GM21737 (cell line): ENCODE data around the gene TXNDC2.
"Not testable (repeated sequence)": the region's sequence is repeated elsewhere in the genome, so short reads cannot be mapped to it uniquely, and the experiment has no call there.

Source experiments
- ATAC-seq: cut with Tn5 transposase; IDR thresholded peaks from one replicate; pipeline ENCODE4 v1.9.1; 2021; ENCODE audit warnings: mild to moderate bottlenecking, moderate library complexity; ENCODE audit not compliant: unreplicated experiment

TXNDC2 gene

DNA sequence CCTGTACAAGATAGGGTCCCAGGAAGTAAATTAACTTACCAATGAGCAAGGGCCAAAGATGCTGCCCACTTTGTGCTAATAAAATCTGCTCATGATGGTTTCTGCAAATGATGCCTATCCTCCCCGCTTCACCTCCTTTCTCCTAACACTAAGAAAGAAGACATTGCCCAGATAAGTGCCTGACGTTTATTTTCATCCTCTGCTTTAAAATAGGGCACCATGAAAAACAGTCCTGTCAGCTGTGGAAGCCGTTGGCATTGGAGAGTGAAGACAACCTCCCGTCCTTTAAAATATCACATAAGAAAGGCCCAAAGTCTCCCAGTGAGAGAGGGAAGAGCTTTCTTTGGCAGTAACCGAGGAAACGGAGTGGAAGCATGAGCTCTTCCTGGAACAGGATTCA, 1.7 kb upstream of the TXNDC2 start:
- ATAC-seq: no peak

DNA sequence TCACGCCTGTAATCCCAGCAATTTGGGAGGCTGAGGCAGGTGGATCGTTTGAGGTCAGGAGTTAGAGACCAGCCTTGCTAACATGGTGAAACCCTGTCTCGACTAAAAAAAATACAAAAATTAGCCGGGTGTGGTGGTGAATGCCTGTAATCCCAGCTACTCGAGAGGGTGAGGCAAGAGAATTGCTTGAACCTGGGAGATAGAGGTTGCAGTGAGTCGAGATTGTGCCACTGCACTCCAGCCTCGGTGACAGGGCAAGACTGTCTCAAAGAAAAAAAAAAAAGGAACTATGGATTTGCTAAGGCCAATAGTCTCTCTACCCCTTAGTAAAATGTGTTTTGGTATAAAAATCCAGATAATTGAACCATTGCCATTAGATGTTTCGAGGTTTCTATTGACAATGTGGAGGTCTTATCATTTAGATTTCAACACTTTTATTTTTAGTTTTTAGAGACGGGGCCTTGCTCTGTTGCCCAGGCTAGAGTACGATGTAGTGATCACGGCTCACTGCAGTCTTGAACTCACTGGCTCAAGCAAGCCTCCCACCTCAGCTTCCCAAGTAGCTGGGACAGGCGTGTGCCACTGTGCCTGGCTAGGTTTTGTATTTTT, 1.1 kb upstream of the TXNDC2 start:
- no peak for ATAC-seq

DNA sequence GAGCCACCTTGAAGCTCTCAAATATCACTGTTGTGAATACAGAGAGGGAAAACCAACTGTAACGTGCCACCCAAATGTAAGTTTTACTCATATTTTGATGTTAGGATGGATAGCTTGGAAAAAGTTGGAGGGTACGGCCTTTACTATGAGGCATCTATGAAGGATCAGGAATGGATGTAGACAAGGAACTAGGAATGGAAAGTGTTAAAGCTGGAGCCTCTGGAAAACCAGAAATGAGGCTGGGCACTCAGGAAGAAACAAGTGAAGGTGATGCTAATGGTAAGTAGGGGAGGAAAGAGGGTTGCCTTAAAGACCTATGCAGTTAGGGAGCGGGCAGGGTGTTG, 204 bp downstream of the TXNDC2 start:
- no peak for ATAC-seq

DNA sequence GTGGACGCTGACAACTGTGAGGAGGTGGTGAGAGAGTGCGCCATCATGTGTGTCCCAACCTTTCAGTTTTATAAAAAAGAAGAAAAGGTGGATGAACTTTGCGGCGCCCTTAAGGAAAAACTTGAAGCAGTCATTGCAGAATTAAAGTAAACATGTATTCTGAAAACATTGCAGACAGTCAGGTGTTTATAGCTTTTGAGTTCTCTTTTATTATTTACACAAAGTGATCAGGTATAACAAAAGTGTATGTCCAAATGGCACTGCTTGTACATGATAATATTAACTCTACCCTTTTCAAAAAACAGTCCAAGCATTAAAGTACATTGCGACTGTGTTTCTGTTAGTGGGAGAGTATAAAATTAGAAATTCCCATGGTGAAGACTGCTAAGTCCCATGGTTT, 2.2 kb downstream of the TXNDC2 start:
- ATAC-seq: no peak

DNA sequence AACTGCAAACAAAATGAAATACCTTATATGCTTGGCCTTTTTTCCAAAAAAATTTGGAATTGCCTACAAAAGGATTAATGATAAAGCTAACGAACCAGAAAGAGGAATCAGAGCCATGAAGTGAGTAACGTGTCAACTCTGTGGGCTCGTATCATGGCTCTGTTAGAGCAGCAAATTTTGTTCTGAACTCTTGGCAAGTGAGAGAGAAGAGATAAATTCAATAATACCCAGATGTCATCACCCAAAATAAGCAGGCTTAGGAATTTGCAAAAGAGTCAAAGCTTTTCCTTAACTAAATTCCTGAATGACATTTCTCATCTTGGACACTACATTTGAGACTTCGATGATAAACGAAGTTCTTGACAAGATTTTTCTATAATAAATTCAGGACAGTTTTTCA, 4.4 kb downstream of the TXNDC2 start:
- no peak for ATAC-seq

DNA sequence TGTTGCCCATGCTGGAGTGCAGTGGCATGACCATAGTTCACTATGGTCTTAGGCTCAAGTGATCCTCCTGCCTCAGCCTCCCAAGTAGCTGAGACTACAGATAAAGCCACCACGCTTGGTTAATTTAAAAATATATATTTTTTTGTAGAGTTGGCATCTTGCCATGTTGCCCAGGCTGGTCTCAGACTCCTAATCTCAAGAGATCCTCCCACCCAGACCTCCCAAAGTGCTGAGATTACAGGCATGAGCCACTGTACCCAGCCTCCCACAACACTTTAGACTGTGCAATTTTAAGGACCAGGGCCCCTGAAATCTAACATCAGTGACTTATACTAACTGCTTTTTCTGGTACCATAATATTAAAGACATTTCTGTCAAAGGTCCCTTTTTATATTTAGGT, 5.2 kb downstream of the TXNDC2 start:
- ATAC-seq: no peak

DNA sequence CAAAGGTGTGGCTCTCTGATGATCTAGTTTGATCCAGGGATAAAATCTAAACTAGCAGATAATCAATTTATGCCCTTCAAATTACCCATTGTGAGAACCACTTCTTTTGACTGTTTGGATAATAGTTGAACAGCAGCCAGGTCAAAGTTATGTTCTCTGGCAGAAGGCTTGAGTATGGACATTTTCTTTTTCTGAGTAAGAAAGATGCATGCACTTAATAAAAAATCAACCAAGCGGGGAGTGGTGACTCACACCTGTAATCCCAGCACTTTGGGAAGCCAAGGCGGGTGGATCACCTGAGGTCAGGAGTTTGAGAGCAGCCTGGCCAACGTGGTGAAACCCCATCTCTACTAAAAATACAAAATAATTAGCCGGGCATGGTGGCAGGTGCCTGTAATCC, 5.7 kb downstream of the TXNDC2 start:
- ATAC-seq: not testable (repeated sequence)

DNA sequence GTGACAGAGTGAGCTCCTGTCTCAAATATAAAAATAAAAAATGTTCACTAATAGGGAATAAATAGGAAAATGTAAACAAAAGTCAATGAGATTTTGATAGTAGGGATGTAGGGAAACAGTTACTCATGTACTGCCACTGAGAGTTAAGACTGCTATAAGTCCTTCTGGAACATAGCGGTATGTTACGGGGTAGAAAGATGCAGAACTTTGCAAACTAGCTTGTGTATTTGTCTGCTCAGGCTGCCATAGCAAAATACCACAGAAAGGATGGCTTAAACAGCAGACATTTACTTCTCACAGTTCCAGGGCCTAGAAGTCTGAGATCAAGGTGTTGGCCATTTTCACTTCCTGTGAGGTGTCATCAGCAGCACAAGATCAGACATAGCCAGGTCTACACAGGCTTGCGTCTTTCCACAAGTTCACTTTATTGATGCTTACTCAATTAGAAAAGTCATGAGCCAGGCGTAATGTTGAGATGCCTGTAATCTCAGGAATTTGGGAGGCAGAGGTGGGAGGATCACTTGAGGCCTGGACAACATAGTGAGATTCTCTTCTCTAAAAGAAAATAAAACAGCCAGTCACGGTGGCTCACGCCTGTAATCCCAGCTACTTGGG, 8.8 kb downstream of the TXNDC2 start:
- ATAC-seq: no peak

DNA sequence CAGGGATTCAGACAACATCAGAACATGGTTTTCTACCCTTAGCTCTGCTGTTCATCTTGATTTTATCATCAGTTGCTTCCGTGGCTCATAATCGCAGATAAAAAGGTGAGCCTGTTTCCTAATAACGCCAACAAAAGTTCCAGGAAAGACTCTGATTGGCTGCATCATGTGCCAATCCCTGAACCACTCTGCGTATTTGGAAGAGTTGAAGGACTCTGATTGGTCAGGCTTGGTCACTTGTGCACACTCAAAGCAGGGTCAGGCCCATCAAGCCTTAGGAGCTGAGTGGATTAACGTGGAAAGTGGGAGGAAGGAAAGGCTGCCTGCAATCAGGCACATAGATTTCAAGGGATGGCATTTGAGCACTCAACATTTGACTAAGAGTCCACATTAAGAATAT, 11.4 kb downstream of the TXNDC2 start:
- no peak for ATAC-seq

DNA sequence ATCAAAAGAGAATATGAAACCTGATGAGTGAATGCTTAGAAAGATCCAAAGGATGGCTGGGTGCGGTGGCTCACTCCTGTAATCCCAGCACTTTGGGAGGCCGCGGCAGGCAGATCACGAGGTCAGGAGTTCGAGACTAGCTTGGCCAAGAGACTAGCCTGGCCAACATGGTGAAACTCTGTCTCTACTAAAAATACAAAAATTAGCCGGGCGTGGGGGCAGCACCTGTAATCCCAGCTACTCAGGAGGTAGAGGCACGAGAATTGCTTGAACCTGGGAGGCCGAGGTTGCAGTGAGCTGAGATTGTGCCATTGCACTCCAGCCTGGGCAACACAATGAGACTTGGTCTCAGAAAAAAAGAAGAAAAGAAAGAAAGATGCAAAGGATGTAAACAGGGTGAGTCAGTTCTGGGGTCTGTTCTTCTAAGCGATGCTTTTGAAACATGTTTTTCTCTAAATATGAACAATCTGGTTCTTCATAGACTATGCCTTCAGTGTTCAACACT, 12.1 kb downstream of the TXNDC2 start:
- not testable (repeated sequence) for ATAC-seq

DNA sequence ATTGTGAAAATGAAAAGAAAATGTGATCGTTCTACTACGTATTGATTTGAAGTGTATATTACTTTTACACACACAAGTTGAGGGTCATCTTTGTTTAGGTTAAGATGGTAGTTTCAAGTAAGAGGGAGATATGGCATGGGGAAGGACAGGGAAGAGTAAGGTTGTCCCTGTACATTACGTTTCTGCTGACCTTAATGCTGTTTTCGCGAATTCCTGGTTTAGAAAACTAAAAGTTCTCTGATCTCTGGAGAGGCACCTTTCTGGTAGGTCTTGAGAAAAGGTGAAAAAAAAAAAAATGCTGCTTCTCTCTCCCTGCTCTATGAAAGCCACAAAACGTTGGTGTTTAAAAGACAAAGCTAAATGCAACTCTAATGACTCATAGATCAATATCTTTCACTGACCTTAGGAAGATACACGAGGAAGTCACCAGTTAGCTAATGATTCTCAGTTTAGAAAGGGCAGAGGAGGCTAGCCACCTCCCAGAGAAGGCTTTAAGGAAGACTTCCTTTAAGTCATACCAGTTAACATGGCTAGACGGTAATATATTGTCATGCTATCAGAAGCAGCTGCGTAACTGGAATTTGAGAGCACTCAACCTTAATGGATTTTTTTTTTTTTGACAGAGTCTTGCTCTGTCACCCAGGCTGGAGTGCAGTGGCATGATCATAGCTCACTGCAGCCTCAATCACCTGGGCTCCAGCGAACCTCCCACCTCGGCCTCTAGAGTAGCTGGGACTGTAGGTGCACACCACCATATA, 13.2 kb downstream of the TXNDC2 start:
- ATAC-seq: no peak

DNA sequence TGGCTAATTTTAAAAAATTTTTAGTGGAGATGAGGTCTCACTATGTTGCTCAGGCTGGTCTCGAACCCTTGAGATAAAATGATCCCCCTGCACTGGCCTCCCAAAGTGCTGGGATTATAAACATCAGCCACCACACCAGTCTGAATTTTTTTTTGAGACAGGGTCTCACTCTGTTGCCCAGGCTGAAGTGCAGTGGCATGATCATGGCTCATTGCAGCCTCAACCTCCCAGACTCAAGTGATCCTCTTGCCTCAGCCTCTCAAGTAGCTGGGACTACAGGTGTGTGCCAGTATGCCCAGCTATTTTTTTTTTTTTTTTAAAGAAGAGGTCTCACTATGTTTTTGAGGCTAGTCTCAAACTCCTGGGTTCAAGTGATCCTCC, 13.8 kb downstream of the TXNDC2 start:
- not testable (repeated sequence) for ATAC-seq

DNA sequence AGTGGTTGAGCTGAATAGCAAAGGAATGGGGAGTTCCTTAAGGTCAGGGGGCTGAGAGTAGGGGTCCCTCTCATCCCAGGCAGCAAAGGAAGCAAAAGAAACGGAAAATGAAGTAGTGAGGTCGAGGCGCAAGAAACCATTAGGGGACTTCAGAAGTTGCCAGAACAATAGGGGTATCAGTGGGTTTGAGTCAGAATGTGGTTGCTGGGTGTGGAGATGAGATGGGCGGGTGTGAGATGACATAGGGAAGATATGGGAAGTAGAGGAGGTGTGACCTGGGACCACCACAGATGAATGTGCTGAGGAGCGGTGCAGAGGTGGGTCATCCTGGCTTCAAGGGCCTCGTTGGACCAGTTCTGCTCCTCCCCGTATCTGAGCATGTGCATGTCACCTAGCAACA, 14.9 kb downstream of the TXNDC2 start:
- ATAC-seq: no peak

DNA sequence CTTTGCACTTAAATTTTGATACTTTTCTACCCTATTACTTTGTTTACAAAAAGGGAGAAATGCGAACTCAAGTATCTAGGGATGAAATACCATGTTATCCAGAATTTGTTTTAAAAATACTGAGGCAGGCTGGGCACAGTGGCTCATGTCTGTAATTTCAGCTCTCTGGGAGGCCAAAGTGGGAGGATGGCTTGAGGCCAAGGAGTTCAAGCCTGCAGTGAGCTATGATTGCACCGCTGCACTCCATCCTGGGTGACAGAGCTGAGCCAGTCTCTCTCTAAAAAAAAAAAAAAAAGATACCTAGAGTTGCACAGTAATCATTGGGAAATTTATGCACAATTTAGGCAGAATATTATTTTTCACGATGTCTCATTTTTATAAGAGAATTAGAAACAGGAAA, 15.6 kb downstream of the TXNDC2 start:
- ATAC-seq: no peak

DNA sequence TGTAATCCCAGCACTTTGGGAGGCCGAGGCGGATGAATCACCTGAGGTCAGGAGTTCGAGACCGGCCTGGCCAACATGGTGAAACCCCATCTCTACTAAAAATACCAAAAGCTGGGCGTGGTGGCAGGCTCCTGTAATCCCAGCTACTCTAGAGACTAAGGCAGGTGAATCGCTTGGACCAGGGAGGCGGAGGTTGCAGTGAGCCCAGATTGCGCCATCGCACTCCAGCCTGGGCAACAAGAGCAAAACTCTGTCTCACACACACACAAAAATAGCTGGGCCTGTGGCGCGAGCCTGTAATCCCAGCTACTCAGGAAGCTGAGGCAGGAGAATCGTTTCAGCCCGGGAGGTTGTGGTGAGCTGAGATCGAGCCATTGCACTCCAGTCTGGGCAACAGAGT, 16.5 kb downstream of the TXNDC2 start:
- ATAC-seq: not testable (repeated sequence)

DNA sequence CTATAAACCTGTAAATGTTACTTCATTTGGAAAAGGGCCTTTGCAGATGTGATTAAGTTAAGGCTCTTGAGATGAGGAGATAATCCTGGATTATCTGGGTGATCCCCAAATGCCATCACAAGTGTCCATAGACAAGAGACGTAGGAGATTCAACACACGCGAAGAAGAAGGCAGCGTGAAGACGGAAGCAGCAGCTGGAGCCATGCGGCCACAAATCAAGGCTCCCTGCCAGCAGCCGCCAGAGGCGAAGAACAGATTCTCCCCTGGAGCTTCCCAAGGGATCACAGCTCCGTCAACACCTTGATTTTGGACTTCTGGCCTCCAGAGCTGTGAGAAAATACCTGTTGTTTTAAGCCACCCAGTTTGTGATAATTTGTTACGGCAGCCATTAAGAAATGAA, 17.1 kb downstream of the TXNDC2 start:
- no peak for ATAC-seq

DNA sequence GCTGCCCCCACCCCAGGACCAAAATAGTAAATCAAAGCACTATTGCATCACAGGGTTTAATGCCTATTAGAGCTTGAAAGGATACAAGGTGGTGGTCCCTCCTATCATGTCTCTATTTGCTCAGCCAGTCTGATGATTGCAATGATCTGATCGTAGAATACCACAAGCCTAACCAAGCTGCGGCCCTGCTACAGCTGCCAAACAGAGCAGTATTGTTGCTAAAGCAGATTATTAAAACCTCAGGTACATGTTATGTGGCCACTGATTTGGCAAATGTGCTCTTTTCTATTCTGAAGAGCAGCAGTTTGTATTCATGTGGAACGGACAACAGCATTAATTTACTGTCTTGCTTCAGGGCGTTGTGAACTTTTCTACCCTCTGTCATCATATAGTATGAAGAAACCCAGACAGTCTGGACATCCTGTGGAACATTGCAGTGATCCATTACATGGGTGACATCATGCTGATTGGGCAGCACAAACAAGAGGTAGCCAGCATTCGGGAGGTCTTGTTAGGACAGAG, 19.7 kb downstream of the TXNDC2 start:
- no peak for ATAC-seq

DNA sequence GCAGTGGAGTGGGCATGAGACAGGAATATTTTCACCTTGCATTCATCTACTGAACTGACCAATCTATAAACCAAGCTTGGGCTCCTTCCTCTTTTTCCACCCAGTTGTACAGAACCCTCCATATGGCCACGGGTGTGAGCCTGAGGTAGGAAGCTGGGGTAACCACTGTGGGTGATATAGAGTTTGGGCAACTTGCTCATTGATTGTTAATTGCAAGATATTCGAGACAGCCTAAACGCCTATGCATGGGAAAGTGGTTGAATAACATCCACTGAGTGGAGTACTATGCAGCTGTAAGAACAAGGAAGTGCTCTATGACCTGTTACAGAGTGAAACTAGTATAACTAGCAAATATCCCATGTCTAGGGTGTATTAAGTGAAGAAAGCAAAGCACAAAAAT, 20.7 kb downstream of the TXNDC2 start:
- no peak for ATAC-seq

DNA sequence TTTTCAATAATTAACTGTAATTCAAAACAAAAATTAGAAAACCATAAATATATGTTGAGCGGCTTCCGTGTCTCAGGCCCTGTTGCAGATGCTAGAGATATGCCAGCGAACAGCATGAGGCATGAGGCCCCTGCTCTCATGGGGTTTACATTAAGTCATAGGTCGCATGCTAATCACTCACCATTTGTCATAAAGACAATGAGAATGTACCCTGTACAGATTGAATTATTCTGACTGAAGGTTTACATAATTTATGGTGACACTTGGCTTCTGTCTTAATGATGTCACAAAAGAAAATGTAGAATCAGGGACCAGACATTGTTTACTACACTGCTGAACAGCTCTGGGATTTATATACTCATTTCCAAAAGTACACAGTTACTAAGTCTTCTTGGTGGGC, 22.1 kb downstream of the TXNDC2 start:
- ATAC-seq: no peak

DNA sequence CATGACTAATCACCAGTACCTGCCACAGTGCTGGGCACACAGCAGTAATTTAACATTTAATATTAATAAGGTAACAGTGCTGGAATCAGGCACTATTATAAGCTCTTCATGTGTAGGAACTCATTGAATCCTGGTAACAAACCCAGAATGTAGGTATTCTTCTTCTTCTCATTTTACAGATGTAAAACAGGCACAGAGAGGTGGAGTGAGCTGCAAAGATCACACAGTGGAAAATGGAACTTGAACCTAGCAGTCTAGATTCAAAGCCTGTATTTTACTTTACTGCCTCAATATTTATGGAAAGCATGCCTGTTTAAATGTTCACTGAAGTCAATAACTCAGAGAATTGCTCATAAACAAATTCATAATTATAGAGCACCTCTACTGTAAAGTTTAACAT, 24.3 kb downstream of the TXNDC2 start:
- ATAC-seq: no peak

DNA sequence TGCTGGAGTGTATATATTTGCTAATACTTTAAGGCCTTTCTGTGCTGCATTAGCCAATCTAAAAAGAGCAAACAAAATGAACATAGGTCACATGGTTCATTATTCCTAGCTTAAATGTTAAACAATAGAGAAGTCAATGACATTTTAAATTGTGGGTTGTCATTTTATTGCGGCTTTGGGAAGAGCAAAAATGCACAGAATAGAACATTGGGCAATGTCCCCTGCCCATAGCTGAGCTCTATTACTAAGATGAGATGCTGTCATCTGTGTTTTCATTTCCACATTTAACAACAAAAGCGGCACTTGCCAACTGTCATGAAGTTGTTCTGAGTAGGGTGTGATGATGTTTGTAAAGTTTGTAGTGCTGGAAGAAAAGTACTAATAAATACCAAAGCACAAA, 24.9 kb downstream of the TXNDC2 start:
- ATAC-seq: no peak

DNA sequence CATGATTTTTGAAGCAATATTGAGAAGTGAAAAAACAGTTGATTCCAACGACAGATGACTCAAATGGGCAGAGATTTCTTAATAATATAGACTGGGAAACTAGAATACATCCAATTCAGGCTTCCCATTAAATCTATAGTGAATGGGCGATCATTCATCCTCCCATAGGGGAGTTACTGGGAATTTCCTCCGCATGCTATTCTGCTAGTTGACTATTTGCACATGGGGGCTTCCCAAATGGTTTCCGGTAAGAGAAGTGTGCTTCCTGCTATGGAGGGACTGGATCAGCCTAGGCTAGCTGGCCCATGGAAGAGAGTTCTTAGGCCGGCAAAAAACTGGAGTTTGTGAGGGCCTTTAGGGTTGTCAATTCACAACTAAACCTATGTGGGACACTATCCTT, 25.5 kb downstream of the TXNDC2 start:
- no peak for ATAC-seq
